ENCODE measurements around the gene EXOC7.

EXOC7 gene

GRCh38 chr17:76103274-76104139, at the start of gene EXOC7:
EXOC7 (minus strand) TSS chr17:76103787; CDS start chr17:76103692, 95 bp downstream.
- DNase-seq: peak; percentile 96

- no peak for DNase-seq
Measured at GRCh38 chr17:76153202-76153601, 49.6 kb upstream of the EXOC7 start.

- DNase-seq: no peak
Measured at GRCh38 chr17:76152591-76152990, 49.0 kb upstream of the EXOC7 start.

GRCh38 chr17:76151896-76152454, 48.4 kb upstream of the EXOC7 start:
- DNase-seq: no peak

- no peak for DNase-seq
Measured at GRCh38 chr17:76150712-76151622, 47.4 kb upstream of the EXOC7 start.

- DNase-seq: no peak
Measured at GRCh38 chr17:76149214-76149613, 45.6 kb upstream of the EXOC7 start.

- DNase-seq: no peak
Measured at GRCh38 chr17:76148015-76148326, 44.4 kb upstream of the EXOC7 start.

- DNase-seq: no peak
Measured at GRCh38 chr17:76147211-76148014, 43.8 kb upstream of the EXOC7 start.

- peak; percentile 16 for DNase-seq
Measured at GRCh38 chr17:76146053-76146851, 42.7 kb upstream of the EXOC7 start.

GRCh38 chr17:76145231-76146052, 41.9 kb upstream of the EXOC7 start:
- peak; percentile 42 for DNase-seq

GRCh38 chr17:76142585-76143041, 39.0 kb upstream of the EXOC7 start:
- no peak for DNase-seq

- DNase-seq: no peak
Measured at GRCh38 chr17:76142039-76142584, 38.5 kb upstream of the EXOC7 start.

- DNase-seq: peak; percentile 94
Measured at GRCh38 chr17:76141212-76142038, 37.8 kb upstream of the EXOC7 start, which contains the start of gene FOXJ1. FOXJ1 (minus strand) TSS chr17:76141245; CDS start chr17:76140395, 850 bp downstream.

- DNase-seq: no peak
Measured at GRCh38 chr17:76140661-76141211, 37.1 kb upstream of the EXOC7 start.

- DNase-seq: no peak
Measured at GRCh38 chr17:76139801-76140660, 36.4 kb upstream of the EXOC7 start.

GRCh38 chr17:76138896-76139752, 35.5 kb upstream of the EXOC7 start:
- no peak for DNase-seq
